HG02610 (cell line): Measurements from ENCODE around the gene UNCX.
"Not testable (repeated sequence)": the region's sequence is repeated elsewhere in the genome, so short reads cannot be mapped to it uniquely, and the experiment has no call there.

Experiments
- ATAC-seq: cut with Tn5 transposase; IDR thresholded peaks from one replicate; pipeline ENCODE4 v1.9.1; 2021; ENCODE audit warnings: mild to moderate bottlenecking, moderate library complexity; ENCODE audit not compliant: unreplicated experiment

UNCX gene

GRCh38 chr7:1274121-1274875, 41.6 kb downstream of the UNCX start:
- no peak for ATAC-seq

GRCh38 chr7:1274876-1275375, 42.3 kb downstream of the UNCX start:
- no peak for ATAC-seq

GRCh38 chr7:1275451-1276381, 43.0 kb downstream of the UNCX start:
- no peak for ATAC-seq

GRCh38 chr7:1276626-1277175, 44.0 kb downstream of the UNCX start:
- ATAC-seq = no peak

- no peak for ATAC-seq
Observed at GRCh38 chr7:1278543-1278942, 45.9 kb downstream of the UNCX start.

- no peak for ATAC-seq
Observed at GRCh38 chr7:1279041-1279440, 46.4 kb downstream of the UNCX start.

GRCh38 chr7:1279895-1280294, 47.2 kb downstream of the UNCX start:
- ATAC-seq = not testable (repeated sequence)

GRCh38 chr7:1281068-1281467, 48.4 kb downstream of the UNCX start:
- no peak for ATAC-seq

- ATAC-seq = no peak
Observed at GRCh38 chr7:1282679-1283078, 50.0 kb downstream of the UNCX start.

- ATAC-seq = no peak
Observed at GRCh38 chr7:1283337-1283736, 50.7 kb downstream of the UNCX start.

GRCh38 chr7:1283941-1284742, 51.5 kb downstream of the UNCX start:
- ATAC-seq = no peak

- ATAC-seq = no peak
Observed at GRCh38 chr7:1284743-1285458, 52.2 kb downstream of the UNCX start.

- ATAC-seq = no peak
Observed at GRCh38 chr7:1285556-1286301, 53.1 kb downstream of the UNCX start.
